ENCODE data around the gene NUP93.

- TF ChIP-seq, protein P1, sequence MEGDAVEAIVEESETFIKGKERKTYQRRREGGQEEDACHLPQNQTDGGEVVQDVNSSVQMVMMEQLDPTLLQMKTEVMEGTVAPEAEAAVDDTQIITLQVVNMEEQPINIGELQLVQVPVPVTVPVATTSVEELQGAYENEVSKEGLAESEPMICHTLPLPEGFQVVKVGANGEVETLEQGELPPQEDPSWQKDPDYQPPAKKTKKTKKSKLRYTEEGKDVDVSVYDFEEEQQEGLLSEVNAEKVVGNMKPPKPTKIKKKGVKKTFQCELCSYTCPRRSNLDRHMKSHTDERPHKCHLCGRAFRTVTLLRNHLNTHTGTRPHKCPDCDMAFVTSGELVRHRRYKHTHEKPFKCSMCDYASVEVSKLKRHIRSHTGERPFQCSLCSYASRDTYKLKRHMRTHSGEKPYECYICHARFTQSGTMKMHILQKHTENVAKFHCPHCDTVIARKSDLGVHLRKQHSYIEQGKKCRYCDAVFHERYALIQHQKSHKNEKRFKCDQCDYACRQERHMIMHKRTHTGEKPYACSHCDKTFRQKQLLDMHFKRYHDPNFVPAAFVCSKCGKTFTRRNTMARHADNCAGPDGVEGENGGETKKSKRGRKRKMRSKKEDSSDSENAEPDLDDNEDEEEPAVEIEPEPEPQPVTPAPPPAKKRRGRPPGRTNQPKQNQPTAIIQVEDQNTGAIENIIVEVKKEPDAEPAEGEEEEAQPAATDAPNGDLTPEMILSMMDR (optimal IDR thresholded peaks at IDR 0.05 in 1 of 3, IDR thresholded peaks at IDR 0.05 in 1 of 3, conservative IDR thresholded peaks at IDR 0.05 in 1 of 3; ENCODE audit: extremely low read depth in 1 of 3, insufficient read depth in 2 of 3, low read length in 3 of 3): no peak
- no peak for TF ChIP-seq EZH2 (IDR thresholded peaks at IDR 0.05; ENCODE audit: low read length)
Observed at GRCh38 chr16:56861756-56862155, 131.8 kb downstream of the NUP93 start.

Measured in keratinocyte (primary cell).